ENCODE data around the gene RAB32.
A peak's percentile ranks its signal among the peaks of the same experiment; 100 is the strongest.
"Not testable (repeated sequence)": the region's sequence is repeated elsewhere in the genome, so short reads cannot be mapped to it uniquely, and the experiment has no call there.

Gene RAB32

GRCh38 chr6:146543211-146543939, at the start of gene RAB32:
Gene RAB32 (plus strand): TSS chr6:146543833. CDS start chr6:146543872, 39 bp downstream.
- peak; percentile 33 for DNase-seq

GRCh38 chr6:146498309-146498708, 45.3 kb upstream of the RAB32 start:
- DNase-seq: no peak

GRCh38 chr6:146503096-146503495, 40.5 kb upstream of the RAB32 start:
- no peak for DNase-seq

- DNase-seq: no peak
Measured at GRCh38 chr6:146515212-146515611, 28.4 kb upstream of the RAB32 start.

GRCh38 chr6:146526192-146526591, 17.4 kb upstream of the RAB32 start:
- no peak for DNase-seq

GRCh38 chr6:146532702-146533101, 10.9 kb upstream of the RAB32 start:
- no peak for DNase-seq

GRCh38 chr6:146542881-146543210, 787 bp upstream of the RAB32 start:
- no peak for DNase-seq

GRCh38 chr6:146543940-146544615, 445 bp downstream of the RAB32 start:
- DNase-seq: no peak

- DNase-seq: no peak
Measured at GRCh38 chr6:146544616-146545182, 1.1 kb downstream of the RAB32 start.

GRCh38 chr6:146545581-146545980, 1.9 kb downstream of the RAB32 start:
- no peak for DNase-seq

GRCh38 chr6:146546443-146547043, 2.9 kb downstream of the RAB32 start:
- DNase-seq: no peak

- no peak for DNase-seq
Measured at GRCh38 chr6:146547889-146548288, 4.3 kb downstream of the RAB32 start.

- no peak for DNase-seq
Measured at GRCh38 chr6:146548898-146549374, 5.3 kb downstream of the RAB32 start.

- no peak for DNase-seq
Measured at GRCh38 chr6:146550911-146551310, 7.3 kb downstream of the RAB32 start.

- DNase-seq: no peak
Measured at GRCh38 chr6:146551545-146551944, 7.9 kb downstream of the RAB32 start.

GRCh38 chr6:146553377-146554135, 9.9 kb downstream of the RAB32 start:
- no peak for DNase-seq

- DNase-seq: no peak
Measured at GRCh38 chr6:146560607-146561006, 17.0 kb downstream of the RAB32 start.

GRCh38 chr6:146566661-146567060, 23.0 kb downstream of the RAB32 start:
- DNase-seq: not testable (repeated sequence)

GRCh38 chr6:146568619-146569018, 25.0 kb downstream of the RAB32 start:
- DNase-seq: not testable (repeated sequence)

- DNase-seq: no peak
Measured at GRCh38 chr6:146574211-146574610, 30.6 kb downstream of the RAB32 start.

- no peak for DNase-seq
Measured at GRCh38 chr6:146578054-146578453, 34.4 kb downstream of the RAB32 start.

- DNase-seq: no peak
Measured at GRCh38 chr6:146581968-146582367, 38.3 kb downstream of the RAB32 start.

GRCh38 chr6:146582857-146583256, 39.2 kb downstream of the RAB32 start:
- DNase-seq: peak; percentile 4
